Heart right ventricle (tissue), 16 donors: ENCODE measurements around the gene PPL. TPM values are rescaled to one million over a fixed set of nuclear protein-coding genes. Genes with fewer than 3 reads are reported as not detected.

ENCODE experiments used
- ATAC-seq, 8 donors: fragments of 200-7000 bp; cut with Tn5 transposase; one replicate each; pipeline ENCODE4 v1.9.1; 2020; ENCODE audit warnings: mild to moderate bottlenecking in 8 of 8, moderate library complexity in 8 of 8, moderate number of reproducible peaks in 1 of 8
- DNase-seq, 2 donors: peaks; one replicate each; pipeline ENCODE4 v3.0.0-alpha.2; 2020
- H3K27ac ChIP-seq, 10 donors: fragments of 200-600 bp; sonication (generic) in 2 of 10; one replicate each; pipeline versions ENCODE4 v1.5.0 to v1.8.0; 2020 to 2022; ENCODE audit warnings: mild to moderate bottlenecking in 3 of 10
- H3K27me3 ChIP-seq, 7 donors: fragments of 200-600 bp; one replicate each; pipeline ENCODE4 v1.8.0; 2021 to 2022; ENCODE audit warnings: mild to moderate bottlenecking in 2 of 7
- H3K36me3 ChIP-seq, 9 donors: fragments of 200-600 bp; sonication (generic) in 1 of 9; one replicate each; pipeline versions ENCODE4 v1.5.0 to v1.8.0; 2020 to 2022; ENCODE audit warnings: mild to moderate bottlenecking in 2 of 9
- H3K4me1 ChIP-seq, 9 donors: fragments of 200-600 bp; sonication (generic) in 1 of 9; one replicate each; pipeline versions ENCODE4 v1.5.0 to v1.8.0; 2020 to 2022; ENCODE audit warnings: mild to moderate bottlenecking in 4 of 9
- H3K4me3 ChIP-seq, 10 donors: fragments of 200-600 bp; sonication (generic) in 2 of 10; one replicate each; pipeline versions ENCODE4 v1.5.0 to v1.8.0; 2020 to 2022; ENCODE audit warnings: mild to moderate bottlenecking in 7 of 10, moderate library complexity in 2 of 10
- H3K9me3 ChIP-seq, 11 donors: fragments of 200-600 bp in 10 of 11; sonication (generic) in 2 of 11; one replicate each; pipeline versions ENCODE4 v1.5.0 to v1.8.0; 2013 to 2022; ENCODE audit warnings: mild to moderate bottlenecking in 2 of 11, control low read depth in 1 of 11, moderate library complexity in 1 of 11
- WGBS, 2 donors: extraction: QIAGEN DNeasy Blood & Tissue Kit; methylation state at CpG; one replicate each; pipeline ENCODE4 v1.1.7; 2013; ENCODE audit warnings: inconsistent platforms in 1 of 2; 5-methylcytosine and 5-hydroxymethylcytosine counted together
- intact Hi-C, 10 donors: fragments of 100-400 bp; cut with DNase I; formaldehyde crosslinking; loops; one replicate each; pipeline versions ENCODE4 v1.11.1 to v1.14.2; 2022
- polyA plus RNA-seq, 2 donors: library from polyadenylated mRNA; stranded (reverse); fragments of 200-250 nt; gene quantifications; one replicate each; pipeline ENCODE4 v1.2.3, GENCODE V29; 2013
- total RNA-seq, 10 donors: library from RNA; stranded (reverse); fragmentation: NEBNext Ultra II Directional in 3 of 10; extraction: Animal tissue kit (Norgen Biotek cat#: 25700) in 3 of 10; gene quantifications; one replicate each; pipeline versions ENCODE4 v1.2.1 to v1.2.4, GENCODE V29; 2021 to 2023
- TF ChIP-seq, protein P1 (sequence below), 9 donors: fragments of 200-600 bp; sonication (generic) in 2 of 9; IDR thresholded peaks; one replicate each; pipeline versions ENCODE4 v1.5.0 to v1.8.0; 2021 to 2022; ENCODE audit warnings: antibody characterized with exemption in 9 of 9, mild to moderate bottlenecking in 5 of 9, moderate library complexity in 1 of 9
- donor health status: Arrhythmogenic right ventricular cardiomyopathy.
- donor health status: ischemic (EF 13 %, LVEDD 7.1; RV severe dilation, severe dysfunction).
- donor health status: healthy with polysubstance abuse.
- donor health status: DM: no; HTN: yes; CAD: no.
- donor health status: DM: no; HTN: no; CAD: no.
- donor health status: ischemic (EF 25% LVEDD 6.9; RV normal size, moderate dysfunction).
- donor health status: ischemic (EF 25% LVEDD 5.7; RV mildly dilated, moderate dysfunction).
- donor health status: healthy.
- donor health status: DM: yes; HTN: yes; CAD: no.
- donor health status: Ischemic cardiomyopathy.
- donor health status: ischemic (EF 35%, LVEDD 5.7; RV mildly dilated, moderate dysfunction).
- donor health status: nonischemic (EF 11% LVEDD 7.7; RV severe dilation, severe dysfunction).
- donor health status: DM: yes; HTN: yes; CAD: no.
- donor health status: PGD.
- donor health status: ischemic (EF 29% LVEDD 5.4; RV normal size, mild dysfunction).
- donor health status: nonischemic (EF 23%, LVEDD 6.1; RV moderate dilation, normal function).

The PPL gene
- total and polyA plus RNA-seq, 12 donors: 4.9 to 19.3 (median 7.3) TPM

DNA sequence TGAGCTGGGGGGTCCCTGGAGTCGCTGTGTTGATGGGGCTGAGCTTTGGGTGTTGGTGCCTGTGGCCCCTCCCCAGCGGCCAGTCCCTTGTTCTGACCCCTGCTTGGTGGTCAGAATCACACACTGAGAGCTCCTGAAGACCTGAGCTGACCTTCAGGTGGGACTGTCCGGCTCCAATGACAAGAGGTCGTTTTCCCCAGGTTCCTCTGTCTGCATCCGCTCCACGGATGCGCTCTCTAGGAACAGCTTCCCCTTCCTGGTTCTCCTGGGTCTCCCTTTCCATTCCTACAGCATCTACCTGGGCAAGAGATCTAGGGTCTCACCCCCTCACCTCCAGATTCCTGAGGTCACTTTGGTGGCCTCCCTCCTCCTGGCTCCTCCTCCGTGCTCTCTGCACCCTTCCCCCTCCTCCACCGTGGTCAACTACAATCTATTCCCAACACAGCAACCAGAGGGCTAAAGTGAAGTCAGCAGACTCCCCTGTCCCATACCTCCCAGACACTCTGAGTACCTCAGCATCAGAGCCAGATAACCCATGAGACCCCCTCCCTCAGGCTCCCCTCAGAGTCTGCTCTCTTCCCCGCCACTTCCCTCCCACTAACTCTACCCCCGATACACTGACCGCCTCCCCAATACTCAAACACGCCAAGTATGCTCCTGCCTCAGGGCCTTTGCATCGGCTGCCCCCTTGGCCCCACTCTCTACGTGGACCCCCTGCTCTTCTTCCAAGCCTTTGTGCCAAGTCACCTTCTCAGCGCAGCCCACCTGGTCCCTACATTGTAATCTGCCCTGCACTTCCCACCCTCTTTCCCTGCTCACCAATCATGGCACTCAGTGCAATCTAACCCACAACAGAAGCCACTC, 12.2 kb upstream of the PPL start:
- TF ChIP-seq, protein P1, sequence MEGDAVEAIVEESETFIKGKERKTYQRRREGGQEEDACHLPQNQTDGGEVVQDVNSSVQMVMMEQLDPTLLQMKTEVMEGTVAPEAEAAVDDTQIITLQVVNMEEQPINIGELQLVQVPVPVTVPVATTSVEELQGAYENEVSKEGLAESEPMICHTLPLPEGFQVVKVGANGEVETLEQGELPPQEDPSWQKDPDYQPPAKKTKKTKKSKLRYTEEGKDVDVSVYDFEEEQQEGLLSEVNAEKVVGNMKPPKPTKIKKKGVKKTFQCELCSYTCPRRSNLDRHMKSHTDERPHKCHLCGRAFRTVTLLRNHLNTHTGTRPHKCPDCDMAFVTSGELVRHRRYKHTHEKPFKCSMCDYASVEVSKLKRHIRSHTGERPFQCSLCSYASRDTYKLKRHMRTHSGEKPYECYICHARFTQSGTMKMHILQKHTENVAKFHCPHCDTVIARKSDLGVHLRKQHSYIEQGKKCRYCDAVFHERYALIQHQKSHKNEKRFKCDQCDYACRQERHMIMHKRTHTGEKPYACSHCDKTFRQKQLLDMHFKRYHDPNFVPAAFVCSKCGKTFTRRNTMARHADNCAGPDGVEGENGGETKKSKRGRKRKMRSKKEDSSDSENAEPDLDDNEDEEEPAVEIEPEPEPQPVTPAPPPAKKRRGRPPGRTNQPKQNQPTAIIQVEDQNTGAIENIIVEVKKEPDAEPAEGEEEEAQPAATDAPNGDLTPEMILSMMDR (IDR thresholded peaks at IDR 0.05): no peak
- Histone ChIP-seq H3K27ac (no peak overlapping the region), H3K4me3 (no peak overlapping the region), H3K36me3 (no peaks in the 10 kb centered on the region), H3K4me1 (peaks cover 4 to 32% (median 17%) of the 10 kb centered on the region in 9 donors), H3K27me3 (peaks cover 0 to 3% (median 0%) of the 10 kb centered on the region in 7 donors), H3K9me3 (no peaks in the 10 kb centered on the region)
- ATAC-seq (no peak), DNase-seq (no peak)
- 64 to 72% methylated on average over 16 of the region's 16 CpGs for WGBS, 2 donors
- intact Hi-C loops: loop anchor here in 2 of 10 donors (5.0 to 10.0 kb wide), 2 partner anchors 64 to 77 kb away; no protein-coding TSS in a partner anchor

DNA sequence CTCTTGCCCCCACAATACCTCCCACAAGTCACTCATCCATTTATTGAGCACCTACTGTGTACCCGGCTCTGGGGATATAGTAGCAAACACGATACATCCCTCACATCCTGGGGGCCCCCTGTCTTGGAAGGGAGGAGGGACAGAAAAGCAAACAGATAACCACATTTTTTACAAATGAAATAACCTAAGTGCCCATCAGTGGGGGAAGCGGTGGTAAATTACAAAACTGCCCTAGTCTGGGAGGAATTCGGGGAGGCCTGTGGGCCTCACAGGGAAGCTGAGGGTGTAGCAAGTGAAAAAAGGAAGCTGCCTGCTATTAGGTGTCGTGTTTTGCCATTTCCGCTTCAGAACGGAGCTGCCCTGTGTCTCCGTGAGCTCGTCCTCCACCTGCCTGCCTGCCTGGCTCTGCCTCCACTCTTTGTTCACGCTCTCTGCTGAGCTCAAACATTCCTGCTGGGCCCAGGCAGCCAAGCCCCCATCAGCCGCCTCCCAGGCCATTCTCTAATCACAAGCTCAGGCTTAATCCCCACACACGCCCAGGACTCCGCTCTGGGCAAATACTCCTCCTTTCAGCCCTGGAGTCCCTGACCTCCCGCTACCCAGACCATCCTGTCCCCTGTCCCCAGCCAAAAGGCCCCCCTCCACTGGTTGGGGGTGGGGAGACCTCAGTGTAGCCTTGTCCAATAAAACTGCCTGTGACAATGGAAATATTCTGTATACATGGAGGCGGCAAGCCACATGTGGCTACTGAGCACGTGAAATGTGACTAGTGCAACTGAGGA, 11.0 kb upstream of the PPL start:
- ATAC-seq: no peak
- H3K4me3 ChIP-seq: no peak overlapping the region
- peaks cover 4 to 43% (median 24%) of the 10 kb centered on the region in 9 donors for H3K4me1 ChIP-seq
- peaks cover 0 to 3% (median 0%) of the 10 kb centered on the region in 7 donors for H3K27me3 ChIP-seq
- no peaks in the 10 kb centered on the region for H3K9me3 ChIP-seq
- TF ChIP-seq, protein P1 (IDR thresholded peaks at IDR 0.05): no peak
- WGBS, 2 donors: 55 to 61% methylated on average over 16 of the region's 16 CpGs
- intact Hi-C loops: loop anchor here in 2 of 10 donors (5.0 to 10.0 kb wide), 2 partner anchors 63 to 76 kb away; no protein-coding TSS in a partner anchor
- H3K36me3 ChIP-seq: no peaks in the 10 kb centered on the region
- peak overlapping the region in 1 of 10 donors; percentile 40 for H3K27ac ChIP-seq
- no peak for DNase-seq

DNA sequence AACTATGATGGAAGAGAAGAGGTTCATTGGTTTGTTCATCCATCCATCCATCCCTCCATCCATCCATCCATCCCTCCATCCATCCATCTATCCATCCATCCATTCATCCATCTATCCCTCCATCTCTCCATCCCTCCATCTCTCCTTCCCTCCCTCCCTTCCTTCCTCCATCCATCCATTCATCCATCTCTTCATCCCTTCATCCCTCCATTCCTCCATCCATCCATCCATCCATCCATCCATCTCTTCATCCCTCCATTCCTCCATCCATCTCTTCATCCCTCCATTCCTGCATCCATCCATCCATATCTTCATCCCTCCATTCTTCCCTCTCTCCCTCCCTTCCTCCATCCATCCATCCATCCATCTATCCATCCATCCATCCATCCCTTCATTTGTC, 10.0 kb upstream of the PPL start:
- Histone ChIP-seq H3K27me3 (peaks cover 0 to 3% (median 0%) of the 10 kb centered on the region in 7 donors), H3K9me3 (no peaks in the 10 kb centered on the region), H3K4me1 (peaks cover 4 to 49% (median 30%) of the 10 kb centered on the region in 9 donors), H3K27ac (no peak overlapping the region), H3K4me3 (no peak overlapping the region), H3K36me3 (no peaks in the 10 kb centered on the region)
- ATAC-seq: no peak
- TF ChIP-seq, protein P1 (IDR thresholded peaks at IDR 0.05): no peak
- no peak for DNase-seq
- intact Hi-C loops: loop anchor here in 2 of 10 donors (5.0 to 10.0 kb wide), 2 partner anchors 62 to 75 kb away; no protein-coding TSS in a partner anchor
